OCI-M1 (cell line): ENCODE measurements around the gene DNPEP.

Experiments used
- DNase-seq: peaks from one replicate; lab custom pipeline; 2025; lab: John Stamatoyannopoulos, UW

DNPEP gene

GRCh38 chr2:219387306-219388120, at the start of gene DNPEP:
Gene DNPEP, minus strand, starts transcription at chr2:219387912. Its CDS starts 118 bp downstream, at chr2:219387794.
- peak; percentile 94 for DNase-seq

GRCh38 chr2:219437141-219437540, 49.4 kb upstream of the DNPEP start:
- DNase-seq = no peak

- DNase-seq = no peak
Observed at GRCh38 chr2:219436491-219436890, 48.8 kb upstream of the DNPEP start.

- no peak for DNase-seq
Observed at GRCh38 chr2:219435701-219436100, 48.0 kb upstream of the DNPEP start.

- DNase-seq = no peak
Observed at GRCh38 chr2:219434718-219435525, 47.2 kb upstream of the DNPEP start, which contains the start of gene SPEG. Gene SPEG, plus strand, starts transcription at chr2:219434843. Its CDS starts 135 bp downstream, at chr2:219434978.

GRCh38 chr2:219434468-219434717, 46.7 kb upstream of the DNPEP start:
- DNase-seq = no peak

- DNase-seq = peak; percentile 73
Observed at GRCh38 chr2:219433666-219434467, 46.2 kb upstream of the DNPEP start.

GRCh38 chr2:219430633-219431615, 43.2 kb upstream of the DNPEP start:
- peak; percentile 39 for DNase-seq

- DNase-seq = no peak
Observed at GRCh38 chr2:219429958-219430606, 42.4 kb upstream of the DNPEP start.

- no peak for DNase-seq
Observed at GRCh38 chr2:219428469-219428868, 40.8 kb upstream of the DNPEP start.

GRCh38 chr2:219426534-219427136, 38.9 kb upstream of the DNPEP start:
- no peak for DNase-seq

GRCh38 chr2:219426068-219426443, 38.3 kb upstream of the DNPEP start:
- no peak for DNase-seq

- DNase-seq = no peak
Observed at GRCh38 chr2:219425238-219426067, 37.7 kb upstream of the DNPEP start.

- no peak for DNase-seq
Observed at GRCh38 chr2:219423652-219424377, 36.1 kb upstream of the DNPEP start.

- no peak for DNase-seq
Observed at GRCh38 chr2:219422952-219423534, 35.3 kb upstream of the DNPEP start.

- DNase-seq = no peak
Observed at GRCh38 chr2:219421323-219421722, 33.6 kb upstream of the DNPEP start.

GRCh38 chr2:219420687-219421086, 33.0 kb upstream of the DNPEP start:
- DNase-seq = no peak
